Activated effector memory CD4-positive, alpha-beta T cell treated with anti-CD3 and anti-CD28 coated beads, Interleukin-2, amount 50 U/mL, for 16 hours (primary cell): ENCODE results near the gene COL1A1.
A peak's percentile ranks its signal among the peaks of the same experiment; 100 is the strongest.

Source experiments
- DNase-seq: peaks from one replicate; pipeline ENCODE4 v3.0.0-alpha.2; 2020

The COL1A1 gene

GRCh38 chr17:50185631-50186471 is 15.6 kb downstream of the COL1A1 start:
- no peak for DNase-seq

GRCh38 chr17:50184611-50185398 is 16.6 kb downstream of the COL1A1 start:
- DNase-seq: no peak

GRCh38 chr17:50184064-50184463 is 17.4 kb downstream of the COL1A1 start:
- DNase-seq: no peak

- DNase-seq: no peak
Observed at GRCh38 chr17:50183421-50183994, 17.9 kb downstream of the COL1A1 start.

- DNase-seq: no peak
Observed at GRCh38 chr17:50182783-50183420, 18.5 kb downstream of the COL1A1 start.

GRCh38 chr17:50181591-50182560 is 19.6 kb downstream of the COL1A1 start:
- no peak for DNase-seq

DNA sequence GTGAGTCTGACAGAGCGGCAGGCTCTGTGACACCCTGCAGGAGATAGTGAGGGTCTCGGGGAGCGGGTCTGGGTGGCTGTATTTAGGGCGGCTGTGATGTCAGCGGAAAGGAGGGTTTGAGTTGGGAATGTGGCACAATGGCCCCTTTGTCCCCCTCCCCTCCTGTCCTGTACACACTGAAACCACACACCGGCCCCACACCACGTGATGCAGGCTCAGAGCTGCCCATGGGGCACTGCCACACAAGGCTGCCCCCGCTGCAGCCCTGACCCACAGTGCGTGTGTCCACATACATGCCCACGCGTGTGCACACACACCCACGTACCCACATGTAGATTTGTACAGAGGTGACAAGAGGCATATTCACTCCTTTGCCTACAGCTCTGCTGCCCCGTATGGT is 20.3 kb downstream of the COL1A1 start:
- DNase-seq: no peak

DNA sequence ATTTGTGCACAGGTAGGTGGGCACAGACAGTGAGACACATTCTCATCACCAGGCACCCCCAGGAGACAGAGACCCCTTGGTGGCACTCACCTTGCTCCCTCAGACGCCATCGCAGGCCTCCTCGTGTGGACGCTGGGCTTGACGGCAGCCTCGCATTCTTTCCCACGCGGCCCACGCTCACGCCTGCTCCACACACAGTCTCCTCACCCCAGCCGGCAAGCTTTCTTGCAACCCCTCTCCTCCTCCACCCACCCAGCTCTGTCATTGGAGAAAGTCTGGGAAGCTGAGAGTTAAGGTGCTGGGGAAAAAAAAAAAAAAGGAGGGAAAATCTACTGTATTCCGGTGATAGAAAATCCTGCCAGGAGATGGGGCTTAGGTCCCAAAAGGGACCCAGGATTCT is 20.8 kb downstream of the COL1A1 start:
- DNase-seq: no peak

DNA sequence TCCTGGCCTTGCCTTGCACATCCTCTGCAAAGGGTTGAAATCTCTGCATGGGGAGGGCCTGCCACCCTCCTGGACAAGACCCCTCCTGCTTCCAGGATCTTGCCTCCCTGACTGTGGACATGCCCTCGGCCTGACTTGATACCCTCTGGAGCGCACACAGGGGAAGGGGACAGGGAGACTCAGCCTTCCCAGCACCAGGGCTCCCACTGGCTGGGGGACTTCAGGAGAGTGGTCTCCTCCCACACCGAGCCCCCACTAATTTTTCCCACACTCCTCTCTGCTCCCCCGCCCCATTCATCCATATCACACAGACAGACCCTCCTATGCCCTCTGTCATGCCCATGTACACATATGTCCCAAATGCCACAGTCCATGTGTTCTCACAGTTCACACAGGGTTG is 21.3 kb downstream of the COL1A1 start:
- DNase-seq: no peak

DNA sequence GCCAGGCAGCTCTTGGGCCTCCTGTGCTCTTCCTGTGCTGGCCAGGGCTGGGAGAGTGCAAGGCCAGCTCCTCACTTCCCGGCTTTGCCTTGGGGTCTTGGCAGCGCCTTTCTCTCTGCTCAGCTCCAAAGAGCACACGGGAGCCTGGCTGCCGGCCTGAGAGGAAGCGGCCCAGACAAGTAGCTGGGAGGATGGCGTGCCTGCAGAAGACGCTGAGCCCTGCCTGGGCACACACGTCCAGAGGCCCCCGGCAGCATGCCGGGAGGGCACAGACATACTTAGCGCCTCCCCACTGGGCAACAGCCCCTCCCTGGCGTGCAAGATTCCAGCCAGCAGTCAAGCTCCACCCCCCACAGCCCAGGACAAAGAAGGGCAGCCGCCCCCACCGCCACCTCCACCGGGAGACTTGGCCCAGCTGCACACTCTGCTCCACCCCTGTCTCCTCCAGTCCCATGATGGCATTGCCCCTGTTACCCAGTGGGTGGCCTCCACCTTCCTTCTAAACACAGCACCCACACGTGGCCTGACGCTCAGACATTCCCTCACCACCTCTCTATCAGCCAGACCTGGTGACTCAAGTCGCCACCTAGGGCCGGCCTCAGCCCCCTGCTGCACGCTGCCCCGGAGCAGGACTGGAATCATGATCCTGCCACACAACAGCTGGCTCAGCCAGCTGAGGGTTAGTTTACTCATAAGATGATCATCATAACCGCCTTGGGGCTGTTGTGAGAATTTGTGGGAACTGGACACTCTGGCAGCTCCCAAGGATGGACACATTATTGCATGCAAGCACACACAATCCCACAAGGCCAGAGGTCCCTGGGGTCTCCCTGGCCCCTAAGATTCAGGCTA is 23.2 kb downstream of the COL1A1 start:
- peak; percentile 77 for DNase-seq

- no peak for DNase-seq
Observed at GRCh38 chr17:50177476-50177875, 24.0 kb downstream of the COL1A1 start.

DNA sequence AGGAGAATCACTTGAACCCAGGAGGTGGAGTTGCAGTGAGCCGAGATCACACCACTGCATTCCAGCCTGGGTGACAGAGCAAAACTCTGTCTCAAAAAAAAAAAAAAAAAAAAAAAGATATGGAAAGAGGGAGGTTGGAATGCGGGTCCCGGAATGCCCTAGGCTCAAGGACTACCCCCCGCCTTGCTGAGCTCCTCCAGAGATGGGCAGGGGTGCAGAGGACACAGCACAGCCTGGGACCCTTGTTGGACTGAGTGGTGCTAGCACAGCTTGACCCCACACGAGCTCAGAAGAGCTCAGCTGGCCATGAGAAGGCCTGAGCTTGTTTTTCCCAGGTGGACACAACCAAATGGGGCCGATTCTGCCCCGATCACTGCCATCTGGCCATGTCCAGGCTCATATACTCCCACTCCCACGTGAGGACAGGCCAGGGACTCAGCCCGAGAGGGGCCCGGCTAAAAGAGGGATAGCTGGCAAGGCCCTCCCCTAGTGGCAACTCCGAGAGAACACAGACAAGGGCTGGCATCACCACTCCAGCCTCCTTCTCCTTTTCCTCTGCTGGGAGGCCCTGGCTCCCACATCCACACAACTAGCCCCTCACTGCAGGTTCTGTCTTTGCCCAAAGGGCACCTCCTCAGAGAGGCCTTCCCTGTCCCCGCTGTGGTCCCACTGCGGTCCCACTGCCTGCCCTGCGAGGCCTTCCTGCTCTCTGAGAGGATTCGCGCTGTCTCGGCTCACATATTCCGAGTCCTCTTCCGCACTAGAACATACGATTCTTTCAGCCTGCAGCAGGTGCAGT is 24.7 kb downstream of the COL1A1 start:
- DNase-seq: no peak

GRCh38 chr17:50175035-50175807 is 26.2 kb downstream of the COL1A1 start:
- no peak for DNase-seq

DNA sequence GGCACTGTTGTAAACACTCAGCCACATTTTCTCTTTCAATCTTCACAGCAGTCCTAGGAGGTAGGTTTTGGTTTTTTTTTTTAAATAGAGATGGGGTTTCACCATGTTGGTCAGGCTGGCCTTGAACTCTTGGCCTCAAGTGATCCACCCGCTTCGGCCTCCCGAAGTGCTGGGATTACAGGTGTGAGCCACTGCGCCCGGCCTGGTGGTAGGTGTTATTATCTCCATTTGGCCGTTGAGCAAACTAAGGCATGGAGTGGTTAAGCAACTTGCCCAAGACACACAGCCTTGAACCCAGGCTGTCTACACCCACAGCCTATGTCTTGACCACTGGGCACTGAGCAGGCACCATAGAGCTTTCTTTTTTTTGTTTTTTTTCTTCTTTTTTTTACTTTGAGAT is 27.0 kb downstream of the COL1A1 start:
- no peak for DNase-seq

- DNase-seq: no peak
Observed at GRCh38 chr17:50173335-50173941, 28.0 kb downstream of the COL1A1 start.

GRCh38 chr17:50172936-50173334 is 28.5 kb downstream of the COL1A1 start:
- no peak for DNase-seq

GRCh38 chr17:50172130-50172529 is 29.3 kb downstream of the COL1A1 start:
- DNase-seq: no peak

GRCh38 chr17:50171371-50172071 is 29.9 kb downstream of the COL1A1 start:
- DNase-seq: no peak
